Chondrocyte (in vitro differentiated cells): ENCODE data around the gene STPG1. TPM values are rescaled to one million over a fixed set of nuclear protein-coding genes. Genes with fewer than 3 reads are reported as not detected.
A peak's percentile ranks its signal among the peaks of the same experiment; 100 is the strongest.

Experiments
- DNase-seq: peaks from one replicate; pipeline ENCODE4 v3.0.0; 2021; ENCODE audit warnings: mixed read lengths, low spot score
- H3K27ac Mint-ChIP-seq: one replicate; pipeline ENCODE4 v1.8.0; 2021; ENCODE audit warnings: mild to moderate bottlenecking, moderate library complexity, mixed read lengths; ENCODE audit not compliant: unreplicated experiment
- H3K27me3 Mint-ChIP-seq: 2 replicates; pipeline ENCODE4 v1.8.0; 2021; ENCODE audit warnings: low read depth, mixed read lengths
- H3K36me3 Mint-ChIP-seq: 2 replicates; pipeline ENCODE4 v1.8.0; 2021; ENCODE audit warnings: low read depth, mixed read lengths
- H3K4me1 Mint-ChIP-seq: 2 replicates; pipeline ENCODE4 v1.8.0; 2021; ENCODE audit warnings: low read depth, mild to moderate bottlenecking, mixed read lengths
- H3K4me3 Mint-ChIP-seq: one replicate; pipeline ENCODE4 v1.8.0; 2021; ENCODE audit warnings: mild to moderate bottlenecking, moderate library complexity, mixed read lengths; ENCODE audit not compliant: unreplicated experiment
- H3K9me3 Mint-ChIP-seq: 2 replicates; pipeline ENCODE4 v1.8.0; 2021; ENCODE audit warnings: low read depth, mixed read lengths
- CTCF ChIP-seq: fragments of 200-600 bp; sonication (generic); IDR thresholded peaks from 2 replicates; pipeline ENCODE4 v1.5.0; 2021; ENCODE audit warnings: antibody characterized with exemption, mild to moderate bottlenecking, moderate library complexity
- total RNA-seq: library from RNA; stranded (reverse); gene quantifications from 3 replicates; pipeline ENCODE4 v1.2.1, GENCODE V29; 2021

The STPG1 gene
- total RNA-seq, 1 donor from 2014 or later = 6.8 TPM

GRCh38 chr1:24425922-24426321 is 12.3 kb upstream of the STPG1 start:
- Mint-ChIP-seq H3K36me3 (peaks cover 17% of the 10 kb centered on the region), H3K4me1 (no peaks in the 10 kb centered on the region), H3K27me3 (no peaks in the 10 kb centered on the region), H3K9me3 (no peaks in the 10 kb centered on the region), H3K27ac (no peak overlapping the region), H3K4me3 (no peak overlapping the region)
- no peak for DNase-seq
- no peak for TF ChIP-seq CTCF

GRCh38 chr1:24425441-24425840 is 11.9 kb upstream of the STPG1 start:
- no peak for TF ChIP-seq CTCF
- Mint-ChIP-seq H3K27ac (no peak overlapping the region), H3K4me3 (no peak overlapping the region), H3K27me3 (no peaks in the 10 kb centered on the region), H3K36me3 (peaks cover 17% of the 10 kb centered on the region), H3K9me3 (no peaks in the 10 kb centered on the region), H3K4me1 (no peaks in the 10 kb centered on the region)
- no peak for DNase-seq

- H3K9me3 Mint-ChIP-seq = no peaks in the 10 kb centered on the region
- no peak overlapping the region for H3K27ac Mint-ChIP-seq
- no peaks in the 10 kb centered on the region for H3K27me3 Mint-ChIP-seq
- no peak for TF ChIP-seq CTCF
- H3K4me1 Mint-ChIP-seq = no peaks in the 10 kb centered on the region
- DNase-seq = no peak
- H3K36me3 Mint-ChIP-seq = peaks cover 19% of the 10 kb centered on the region
- no peak overlapping the region for H3K4me3 Mint-ChIP-seq
Measured at GRCh38 chr1:24424990-24425389, 11.4 kb upstream of the STPG1 start.

GRCh38 chr1:24424207-24424606 is 10.6 kb upstream of the STPG1 start:
- Mint-ChIP-seq H3K4me3 (no peak overlapping the region), H3K27me3 (no peaks in the 10 kb centered on the region), H3K27ac (no peak overlapping the region), H3K4me1 (peaks cover 2% of the 10 kb centered on the region), H3K36me3 (peaks cover 22% of the 10 kb centered on the region), H3K9me3 (no peaks in the 10 kb centered on the region)
- DNase-seq = no peak
- no peak for TF ChIP-seq CTCF

GRCh38 chr1:24421502-24421901 is 7.9 kb upstream of the STPG1 start:
- peak; percentile 3 for TF ChIP-seq CTCF
- Mint-ChIP-seq H3K4me1 (peaks cover 22% of the 10 kb centered on the region), H3K27ac (no peak overlapping the region), H3K4me3 (no peak overlapping the region), H3K9me3 (no peaks in the 10 kb centered on the region), H3K36me3 (peaks cover 18% of the 10 kb centered on the region), H3K27me3 (no peaks in the 10 kb centered on the region)
- DNase-seq = no peak
